ENCODE data around the gene NRDC.
"Not testable (repeated sequence)": the region's sequence is repeated elsewhere in the genome, so short reads cannot be mapped to it uniquely, and the experiment has no call there.

NRDC gene

GRCh38 chr1:51877434-51878307 is 856 bp downstream of the NRDC start:
- peak; percentile 56 for DNase-seq

DNA sequence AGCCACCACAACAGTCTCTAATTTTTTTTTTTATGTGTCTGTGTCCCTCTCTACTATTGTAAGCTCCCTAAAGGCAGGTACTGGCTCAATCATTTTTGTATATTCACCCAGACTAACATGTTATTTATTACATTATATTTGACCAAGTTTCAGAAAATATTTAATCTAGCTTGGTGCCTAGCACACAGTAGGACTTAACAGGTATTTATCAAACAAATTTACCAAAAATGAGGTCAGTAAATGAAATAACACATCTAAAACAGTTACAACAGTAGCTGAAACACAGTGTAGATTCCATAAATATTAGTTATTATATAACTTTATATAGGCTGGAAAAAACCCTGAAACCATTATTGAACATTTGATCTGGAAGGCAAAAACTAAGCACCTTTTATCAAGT is 2.7 kb downstream of the NRDC start:
- DNase-seq, result no peak

- DNase-seq, result peak; percentile 76
Observed at GRCh38 chr1:51875291-51875772, 3.2 kb downstream of the NRDC start.

DNA sequence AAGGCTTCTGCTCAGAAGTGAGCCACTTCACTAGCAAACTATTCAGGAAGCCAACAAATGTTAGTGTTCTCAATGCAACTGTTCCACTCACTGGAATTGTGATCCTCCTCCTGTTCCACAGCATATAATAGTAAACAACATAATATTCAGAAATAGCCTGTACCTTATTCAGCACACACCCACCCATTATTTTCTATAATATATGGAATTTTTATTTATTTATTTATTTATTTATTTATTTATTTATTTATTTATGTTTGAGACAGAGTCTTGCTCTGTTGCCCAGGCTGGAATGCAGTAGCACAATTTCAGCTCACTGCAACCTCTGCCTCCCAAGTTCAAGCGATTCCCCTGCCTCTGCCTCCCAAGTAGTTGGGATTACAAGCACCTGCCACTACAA is 5.3 kb downstream of the NRDC start:
- DNase-seq, result not testable (repeated sequence)

GRCh38 chr1:51871351-51871975 is 7.1 kb downstream of the NRDC start:
- DNase-seq, result no peak

- no peak for DNase-seq
Observed at GRCh38 chr1:51870603-51871350, 7.8 kb downstream of the NRDC start.

GRCh38 chr1:51867479-51868232 is 10.9 kb downstream of the NRDC start:
- no peak for DNase-seq

DNA sequence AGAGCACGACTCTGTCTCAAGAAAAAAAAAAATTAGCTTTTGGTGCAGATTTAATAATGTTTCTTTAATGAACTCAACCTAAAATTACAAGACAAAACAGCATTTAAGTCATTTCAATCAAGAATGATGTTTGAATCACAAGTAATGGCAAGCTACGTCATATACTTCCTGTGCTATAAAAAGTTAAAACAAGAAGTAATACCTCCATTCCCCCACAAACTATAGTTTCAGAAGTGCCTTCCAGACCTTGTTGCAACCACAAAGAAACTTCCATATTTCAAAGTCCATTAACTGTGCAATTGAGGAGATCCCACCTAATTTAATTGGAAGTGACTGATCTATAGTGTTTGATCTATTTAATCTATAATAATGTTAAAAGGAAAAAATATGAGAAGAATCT is 15.1 kb downstream of the NRDC start:
- DNase-seq, result peak; percentile 35

- DNase-seq, result no peak
Observed at GRCh38 chr1:51861669-51862068, 16.9 kb downstream of the NRDC start.

- DNase-seq, result no peak
Observed at GRCh38 chr1:51859735-51860134, 18.8 kb downstream of the NRDC start.

DNA sequence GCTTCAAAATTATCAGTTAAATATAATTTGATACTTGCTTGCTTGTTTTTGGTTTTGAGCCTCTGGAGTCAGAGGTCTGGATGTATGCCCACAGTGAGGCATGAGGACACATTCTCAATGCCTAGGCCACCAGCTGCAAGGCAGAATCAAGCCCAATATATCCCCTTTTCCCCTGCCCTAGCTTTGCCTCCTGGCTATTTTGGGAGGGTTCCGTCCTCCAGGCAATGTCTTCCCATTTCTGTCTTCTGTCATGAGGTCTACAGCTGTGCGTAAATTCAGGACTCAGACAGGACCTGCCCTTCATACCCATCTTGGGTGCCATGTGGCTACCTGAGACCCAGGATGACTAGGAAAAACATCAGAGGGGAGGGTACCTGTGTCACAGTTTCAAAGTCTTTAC is 19.2 kb downstream of the NRDC start:
- DNase-seq, result no peak

DNA sequence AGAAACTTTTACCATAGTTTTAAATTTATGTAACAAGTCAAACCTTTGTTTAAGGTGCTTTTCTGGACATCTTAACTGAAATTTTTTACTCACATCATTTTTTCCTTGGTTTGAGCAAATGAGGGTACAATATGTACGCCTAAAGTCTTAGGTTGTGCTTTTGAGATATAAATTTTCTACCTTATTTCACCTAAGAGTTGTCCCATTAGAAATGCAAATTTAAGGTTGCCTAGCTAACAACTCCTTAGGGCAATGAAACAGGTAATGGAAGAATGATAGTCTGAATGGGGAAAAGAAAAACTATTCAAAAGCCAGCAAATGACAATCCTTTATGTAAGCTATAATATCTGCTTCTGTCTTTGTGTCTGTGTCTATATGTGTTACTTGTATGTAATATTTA is 19.6 kb downstream of the NRDC start:
- no peak for DNase-seq

DNA sequence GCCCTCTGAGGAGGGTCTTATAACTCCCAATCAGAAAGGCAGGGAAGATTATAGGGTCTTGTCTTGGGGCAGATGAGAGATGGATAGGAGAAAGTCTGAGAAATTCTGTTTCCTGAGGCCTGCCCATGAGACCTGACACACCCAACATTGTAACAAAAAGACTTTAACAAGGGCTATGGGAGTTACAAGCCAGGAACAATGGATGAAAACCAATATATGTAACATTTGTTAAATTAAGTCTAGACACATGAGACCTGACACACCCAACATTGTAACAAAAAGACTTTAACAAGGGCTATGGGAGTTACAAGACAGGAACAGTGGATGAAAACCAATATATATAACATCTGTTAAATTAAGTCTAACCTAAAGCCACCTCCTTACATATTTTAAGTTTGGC is 21.8 kb downstream of the NRDC start:
- DNase-seq, result no peak

- no peak for DNase-seq
Observed at GRCh38 chr1:51855624-51856023, 22.9 kb downstream of the NRDC start.

DNA sequence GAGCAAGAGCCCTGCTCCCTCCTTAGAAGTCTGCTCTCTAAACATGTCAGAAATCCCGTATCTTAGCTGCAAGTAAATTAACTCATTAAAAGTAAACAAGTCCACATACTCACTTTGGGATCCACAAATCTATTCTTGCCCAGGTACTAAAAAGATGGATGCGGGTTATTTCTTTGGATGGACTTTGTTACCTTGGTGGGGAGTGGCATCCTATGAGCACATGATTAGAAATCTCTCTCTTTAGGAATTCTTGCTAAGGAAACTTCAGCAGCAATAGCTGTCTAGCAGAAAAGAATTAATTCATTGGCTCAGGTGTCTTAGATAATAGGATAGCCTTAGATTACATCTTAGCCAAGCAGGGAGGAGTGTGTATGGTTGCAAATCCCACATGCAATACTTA is 25.2 kb downstream of the NRDC start:
- DNase-seq, result no peak

DNA sequence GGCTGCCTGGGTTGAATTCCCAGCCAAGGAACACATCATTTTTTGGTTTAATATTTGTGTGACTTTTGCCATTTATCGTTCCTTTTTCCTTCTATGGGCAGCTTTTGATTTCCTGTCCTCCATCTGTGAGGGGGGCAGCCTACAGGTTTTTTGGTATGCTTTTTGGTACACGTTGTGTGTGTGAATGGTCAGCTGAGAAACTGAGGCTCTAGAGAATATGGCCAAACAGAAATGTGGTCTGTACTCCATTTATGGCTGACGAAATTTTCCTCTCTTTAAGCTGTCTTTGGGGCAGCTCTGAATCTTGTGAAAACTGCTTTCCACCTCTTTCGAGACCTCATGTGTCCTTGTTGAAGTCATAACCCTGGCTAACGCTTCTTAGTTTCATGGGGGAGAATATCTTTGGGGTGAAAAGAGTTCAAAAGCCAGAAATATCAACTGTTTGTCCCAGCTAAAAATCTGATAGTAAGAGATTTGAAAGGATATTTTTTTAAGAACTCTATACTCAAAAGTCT is 26.6 kb downstream of the NRDC start:
- no peak for DNase-seq

DNA sequence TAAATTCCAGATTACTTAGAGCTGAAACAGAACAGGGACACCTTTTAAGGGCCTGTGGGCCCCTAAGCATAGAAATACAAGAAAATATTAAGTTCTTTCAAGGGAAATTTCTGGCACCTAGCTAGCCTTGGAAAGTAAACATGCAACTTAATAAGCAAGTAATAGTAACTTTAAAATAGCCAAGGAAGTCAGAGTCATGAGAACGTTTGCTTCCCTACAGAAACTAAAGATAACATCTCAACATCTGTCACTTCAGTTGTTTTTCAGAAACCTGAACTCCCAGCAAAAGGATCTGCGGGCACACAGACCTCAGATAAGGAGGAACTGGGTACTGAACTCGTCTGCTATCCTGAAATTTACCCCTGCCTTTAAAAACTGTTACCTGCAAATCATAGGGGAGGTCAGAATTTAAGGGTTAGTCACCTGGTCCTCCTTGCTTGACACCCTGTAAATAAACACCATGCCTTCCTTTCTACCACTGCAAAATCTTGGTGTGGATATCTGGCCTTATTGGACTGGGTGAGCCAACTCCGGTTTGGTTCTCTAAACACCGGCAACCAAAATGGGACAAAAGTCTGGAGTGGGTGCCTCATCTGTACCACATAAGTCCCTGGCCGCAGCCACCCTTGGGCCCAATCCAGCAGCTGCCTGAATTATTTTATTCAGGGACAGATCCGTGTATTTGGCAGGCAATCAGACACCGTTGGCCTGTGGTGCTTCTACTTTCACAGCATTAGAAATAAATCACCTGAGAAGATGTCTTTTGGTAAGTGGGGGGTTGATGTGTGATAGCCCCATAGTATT is 27.9 kb downstream of the NRDC start:
- DNase-seq, result peak; percentile 87

DNA sequence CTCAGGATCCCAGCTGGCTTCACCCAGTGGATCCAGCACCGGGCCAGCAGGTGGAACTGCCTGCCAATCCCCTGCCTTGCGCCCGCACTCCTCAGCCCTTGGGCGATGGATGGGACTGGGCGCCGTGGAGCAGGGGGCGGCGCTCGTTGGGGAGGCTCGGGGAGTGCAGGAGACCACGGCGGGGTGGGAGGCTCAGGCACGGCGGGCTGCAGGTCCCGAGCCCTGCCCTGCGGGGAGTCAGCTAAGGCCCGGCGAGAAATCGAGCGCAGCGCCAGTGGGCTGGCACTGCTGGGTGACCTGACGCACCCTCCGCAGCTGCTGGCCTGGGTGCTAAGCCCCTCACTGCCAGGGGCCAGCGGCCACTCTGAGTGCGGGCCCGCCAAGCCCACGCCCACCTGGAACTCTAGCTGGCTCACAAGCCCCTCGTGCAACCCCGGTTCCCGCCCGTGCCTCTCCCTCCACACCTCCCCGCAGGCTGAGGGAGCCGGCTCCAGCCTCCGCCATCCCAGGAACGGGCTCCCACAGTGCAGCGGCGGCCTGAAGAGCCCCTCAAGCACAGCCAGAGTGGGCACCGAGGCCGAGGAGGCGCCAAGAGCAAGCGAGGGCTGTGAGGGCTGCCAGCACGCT is 31.1 kb downstream of the NRDC start:
- DNase-seq, result no peak

DNA sequence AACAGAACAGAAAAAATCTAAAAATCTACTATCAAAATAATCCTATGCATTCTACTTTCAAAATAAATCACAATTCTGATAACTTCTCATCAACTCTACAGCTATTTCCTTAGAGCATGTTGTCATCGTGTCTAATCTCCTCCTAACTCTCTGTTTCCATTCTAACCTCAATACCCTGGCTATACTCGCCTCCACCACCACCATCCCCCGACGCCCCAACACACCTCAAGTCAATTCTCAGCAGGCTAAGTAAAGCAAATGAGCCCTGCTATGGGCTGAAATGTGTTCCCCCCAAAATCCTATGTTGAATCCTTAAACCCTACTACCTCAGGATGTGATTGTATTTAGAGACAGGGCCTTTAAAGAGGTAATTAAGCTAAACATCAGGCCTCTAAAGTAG is 34.6 kb downstream of the NRDC start:
- DNase-seq, result peak; percentile 33

GRCh38 chr1:51842261-51842660 is 36.3 kb downstream of the NRDC start:
- DNase-seq, result no peak

DNA sequence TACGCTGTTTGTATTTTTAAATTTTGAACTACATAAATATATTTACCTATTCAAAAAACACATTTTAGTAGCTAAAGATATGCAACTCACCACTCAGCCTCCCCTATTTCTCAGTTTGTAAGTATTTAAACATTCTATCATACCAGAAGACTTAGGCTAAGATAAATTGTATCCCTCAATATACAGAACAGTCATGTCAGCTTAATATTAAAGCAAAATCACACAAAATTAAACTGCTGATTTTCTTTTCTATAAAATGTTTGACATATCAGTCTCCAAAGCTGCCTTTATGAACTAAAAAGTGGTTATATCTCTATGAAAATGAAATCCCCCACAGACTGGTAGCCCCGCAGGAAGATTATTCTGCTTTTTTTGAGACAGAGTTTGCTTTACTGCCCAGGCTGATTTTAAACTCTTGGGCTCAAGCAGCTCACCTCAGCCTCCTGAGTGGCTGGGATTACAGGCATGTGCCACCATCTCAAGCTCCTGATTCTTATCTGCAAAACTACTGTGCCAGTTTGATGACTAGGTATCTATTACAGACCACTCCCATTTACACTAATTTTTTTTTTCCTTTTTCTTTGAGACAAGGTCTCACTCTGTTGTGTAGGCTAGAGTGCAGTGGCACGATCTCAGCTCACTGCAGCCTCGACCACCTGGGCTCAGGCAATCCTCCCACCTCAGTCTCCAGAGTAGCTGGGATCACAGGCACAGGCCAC is 37.6 kb downstream of the NRDC start:
- peak; percentile 43 for DNase-seq
